A673 (cell line): ENCODE measurements around the gene GTPBP6. TPM values are rescaled to one million over a fixed set of nuclear protein-coding genes. Genes with fewer than 3 reads are reported as not detected.
"Not testable (repeated sequence)": the region's sequence is repeated elsewhere in the genome, so short reads cannot be mapped to it uniquely, and the experiment has no call there.

Source experiments
- BruUV-seq: library from RNA; stranded (reverse); fragments of 400-500 nt; replicated peaks from 2 replicates; lab custom pipeline; 2021; lab: Mats Ljungman, UMichigan
- CTCF ChIA-PET: fragments of 300-600 bp; sonication (Branson Sonifier 250); formaldehyde crosslinking; loops from one replicate; lab custom pipeline; 2022; ENCODE audit warnings: antibody characterized with exemption; lab: Charles Lee
- POLR2A ChIA-PET: fragments of 300-600 bp; sonication (Branson Sonifier 250); formaldehyde crosslinking; loops from one replicate; lab custom pipeline; 2022; ENCODE audit warnings: antibody characterized with exemption; ENCODE audit not compliant: low non-redundant PET; lab: Charles Lee
- DNase-seq: peaks from one replicate; pipeline ENCODE4 v3.0.0-alpha.2; 2015; ENCODE audit warnings: low spot score
- H3K27ac ChIP-seq: fragments of 200-600 bp; sonication (generic); 2 replicates; pipeline ENCODE4 v1.5.1; 2016; ENCODE audit warnings: mixed run types, low read depth, mild to moderate bottlenecking, mixed read lengths, antibody characterized with exemption, low read length; ENCODE audit not compliant: poor library complexity, severe bottlenecking
- H3K27me3 ChIP-seq: fragments of 200-600 bp; sonication (generic); replicated peaks from 2 replicates; pipeline ENCODE4 v1.6.1; 2017; ENCODE audit warnings: mixed run types, low read depth, mild to moderate bottlenecking, mixed read lengths, antibody characterized with exemption, low read length; ENCODE audit not compliant: insufficient read depth, poor library complexity
- H3K36me3 ChIP-seq: fragments of 200-600 bp; sonication (generic); 2 replicates; pipeline ENCODE4 v1.6.1; 2016; ENCODE audit warnings: mixed run types, mild to moderate bottlenecking, mixed read lengths, antibody characterized with exemption, low read length; ENCODE audit not compliant: insufficient read depth, poor library complexity, severe bottlenecking
- H3K4me1 ChIP-seq: fragments of 200-600 bp; sonication (generic); 2 replicates; pipeline ENCODE4 v1.6.1; 2017; ENCODE audit warnings: mixed run types, mild to moderate bottlenecking, mixed read lengths, antibody characterized with exemption, low read length; ENCODE audit not compliant: insufficient read depth, poor library complexity, severe bottlenecking
- H3K4me3 ChIP-seq: fragments of 200-600 bp; sonication (generic); 2 replicates; pipeline ENCODE4 v1.5.1; 2016; ENCODE audit warnings: low read depth, mixed run types, mild to moderate bottlenecking, mixed read lengths, low read length; ENCODE audit not compliant: poor library complexity, severe bottlenecking
- H3K9me3 ChIP-seq: fragments of 200-600 bp; sonication (generic); 2 replicates; pipeline ENCODE4 v1.6.1; 2016; ENCODE audit warnings: mixed run types, low read depth, mild to moderate bottlenecking, mixed read lengths, antibody characterized with exemption, low read length; ENCODE audit not compliant: poor library complexity, severe bottlenecking
- EZH2 ChIP-seq: fragments of 200-600 bp; sonication (generic); IDR thresholded peaks from 2 replicates; pipeline ENCODE4 v1.6.1; 2017; ENCODE audit warnings: borderline replicate concordance, low read depth, mild to moderate bottlenecking, mixed read lengths, antibody characterized with exemption, low read length; ENCODE audit not compliant: poor library complexity, severe bottlenecking
- intact Hi-C: fragments of 100-400 bp; cut with micrococcal nuclease; formaldehyde crosslinking; loops from one replicate; pipeline ENCODE4 v1.10.0; 2022; ENCODE audit not compliant: unreplicated experiment
- total RNA-seq: library from RNA; stranded (reverse); gene quantifications from 2 replicates; pipeline ENCODE4 v1.2.3, GENCODE V29; 2021
- TF ChIP-seq, protein P1 (sequence below): fragments of 300-800, 200-600 bp; sonication (generic); conservative IDR thresholded peaks from 2 replicates; pipeline ENCODE4 v1.5.1; 2017; ENCODE audit warnings: low read depth, mild to moderate bottlenecking, antibody characterized with exemption, low read length, moderate library complexity, mixed read lengths

GTPBP6 gene
- total RNA-seq, 1 experiment from 2014 or later = 85.1 TPM

DNA sequence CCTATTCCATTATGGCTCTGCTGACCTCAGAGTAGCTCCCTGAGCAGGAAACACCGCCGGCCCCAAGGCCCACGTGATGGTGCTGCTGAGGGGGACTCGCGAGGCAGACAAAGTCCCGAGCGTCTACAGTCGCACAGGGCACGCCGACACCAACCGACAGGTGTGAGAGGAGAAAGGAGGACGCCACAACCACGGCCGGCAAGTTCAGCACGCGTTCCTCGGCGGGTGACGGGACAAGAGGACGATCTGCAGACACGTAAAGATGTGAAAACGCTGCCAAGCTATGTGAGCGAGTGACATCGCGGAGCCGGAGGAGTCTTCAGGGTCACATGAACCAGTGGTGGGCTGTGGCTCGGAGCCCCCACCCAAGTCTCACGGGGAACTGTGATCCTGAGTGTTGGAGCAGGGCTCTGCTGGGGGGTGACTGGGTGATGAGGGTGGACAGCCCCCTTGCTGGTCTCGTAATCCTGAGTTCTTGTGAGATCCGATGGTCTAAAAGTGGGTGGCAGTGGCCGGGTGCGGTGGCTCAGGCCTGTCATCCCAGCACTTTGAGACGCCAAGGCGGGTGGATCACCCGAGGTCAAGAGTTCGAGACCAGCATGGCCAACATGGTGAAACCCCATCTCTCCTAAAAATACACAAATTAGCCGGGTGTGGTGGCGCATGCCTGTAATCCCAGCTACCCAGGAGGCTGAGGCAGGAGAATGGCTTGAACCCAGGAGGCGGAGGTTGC lies 34.2 kb upstream of the GTPBP6 start:
- ChIA-PET CTCF (no interaction called here), POLR2A (no interaction called here)
- no peaks in the 10 kb centered on the region for H3K36me3 ChIP-seq
- H3K4me3 ChIP-seq = no peak overlapping the region
- H3K27me3 ChIP-seq = no peaks in the 10 kb centered on the region
- no peaks in the 10 kb centered on the region for H3K9me3 ChIP-seq
- no peak overlapping the region for H3K27ac ChIP-seq
- TF ChIP-seq EZH2 = no peak
- TF ChIP-seq, protein P1, sequence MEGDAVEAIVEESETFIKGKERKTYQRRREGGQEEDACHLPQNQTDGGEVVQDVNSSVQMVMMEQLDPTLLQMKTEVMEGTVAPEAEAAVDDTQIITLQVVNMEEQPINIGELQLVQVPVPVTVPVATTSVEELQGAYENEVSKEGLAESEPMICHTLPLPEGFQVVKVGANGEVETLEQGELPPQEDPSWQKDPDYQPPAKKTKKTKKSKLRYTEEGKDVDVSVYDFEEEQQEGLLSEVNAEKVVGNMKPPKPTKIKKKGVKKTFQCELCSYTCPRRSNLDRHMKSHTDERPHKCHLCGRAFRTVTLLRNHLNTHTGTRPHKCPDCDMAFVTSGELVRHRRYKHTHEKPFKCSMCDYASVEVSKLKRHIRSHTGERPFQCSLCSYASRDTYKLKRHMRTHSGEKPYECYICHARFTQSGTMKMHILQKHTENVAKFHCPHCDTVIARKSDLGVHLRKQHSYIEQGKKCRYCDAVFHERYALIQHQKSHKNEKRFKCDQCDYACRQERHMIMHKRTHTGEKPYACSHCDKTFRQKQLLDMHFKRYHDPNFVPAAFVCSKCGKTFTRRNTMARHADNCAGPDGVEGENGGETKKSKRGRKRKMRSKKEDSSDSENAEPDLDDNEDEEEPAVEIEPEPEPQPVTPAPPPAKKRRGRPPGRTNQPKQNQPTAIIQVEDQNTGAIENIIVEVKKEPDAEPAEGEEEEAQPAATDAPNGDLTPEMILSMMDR = no peak
- intact Hi-C loops = no loop called here
- no peak for DNase-seq
- no peaks in the 10 kb centered on the region for H3K4me1 ChIP-seq
- BruUV-seq = no TSS peak

DNA sequence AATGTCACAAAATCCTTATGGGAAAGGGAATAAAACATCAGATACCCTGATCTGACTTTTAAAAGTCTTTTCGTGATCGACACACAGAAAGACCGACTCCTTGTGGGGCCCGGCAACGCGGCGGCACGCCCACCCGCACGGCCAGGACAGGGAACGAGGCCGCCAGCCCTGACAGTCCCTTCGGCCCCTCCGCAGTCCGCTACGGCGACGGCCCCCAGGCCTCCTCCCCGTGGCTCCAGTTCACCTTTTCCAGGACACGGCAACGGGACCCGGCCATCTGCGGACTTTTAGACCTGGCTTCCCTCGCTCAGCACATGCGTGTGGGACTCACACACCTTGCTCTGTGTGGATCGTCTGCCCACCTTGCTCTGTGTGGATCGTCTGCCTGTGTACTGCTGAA lies 33.6 kb upstream of the GTPBP6 start:
- no peak for DNase-seq
- Histone ChIP-seq H3K4me1 (no peaks in the 10 kb centered on the region), H3K4me3 (no peak overlapping the region), H3K36me3 (no peaks in the 10 kb centered on the region), H3K27me3 (no peaks in the 10 kb centered on the region), H3K9me3 (no peaks in the 10 kb centered on the region), H3K27ac (no peak overlapping the region)
- CTCF ChIA-PET = no interaction called here
- BruUV-seq = no TSS peak
- POLR2A ChIA-PET = no interaction called here
- TF ChIP-seq EZH2 = no peak
- TF ChIP-seq, protein P1 = no peak
- intact Hi-C loops = no loop called here

DNA sequence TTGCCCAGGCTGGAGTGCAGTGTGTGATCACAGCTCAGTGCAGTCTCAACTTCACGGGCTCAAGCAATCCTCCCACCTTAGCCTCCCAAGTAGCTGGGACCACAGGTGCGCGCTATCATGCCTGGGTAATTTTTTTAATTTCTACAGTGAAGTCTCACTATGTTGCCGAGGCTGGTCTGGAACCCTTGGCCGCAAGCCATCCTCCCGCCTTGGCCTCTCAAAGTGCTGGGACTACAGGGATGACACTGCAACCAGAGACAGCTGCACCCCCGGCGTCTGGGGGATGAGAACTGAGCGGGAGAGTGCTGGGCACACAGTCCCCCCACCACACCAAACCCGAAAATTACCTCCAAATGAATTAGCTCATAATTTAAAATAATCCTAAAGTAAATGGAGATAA lies 33.1 kb upstream of the GTPBP6 start:
- CTCF ChIA-PET = no interaction called here
- Histone ChIP-seq H3K4me3 (no peak overlapping the region), H3K9me3 (no peaks in the 10 kb centered on the region), H3K27me3 (no peaks in the 10 kb centered on the region), H3K36me3 (no peaks in the 10 kb centered on the region), H3K27ac (no peak overlapping the region), H3K4me1 (no peaks in the 10 kb centered on the region)
- TF ChIP-seq, protein P1 = no peak
- no peak for TF ChIP-seq EZH2
- intact Hi-C loops = no loop called here
- no peak for DNase-seq
- BruUV-seq = no TSS peak
- POLR2A ChIA-PET = no interaction called here

DNA sequence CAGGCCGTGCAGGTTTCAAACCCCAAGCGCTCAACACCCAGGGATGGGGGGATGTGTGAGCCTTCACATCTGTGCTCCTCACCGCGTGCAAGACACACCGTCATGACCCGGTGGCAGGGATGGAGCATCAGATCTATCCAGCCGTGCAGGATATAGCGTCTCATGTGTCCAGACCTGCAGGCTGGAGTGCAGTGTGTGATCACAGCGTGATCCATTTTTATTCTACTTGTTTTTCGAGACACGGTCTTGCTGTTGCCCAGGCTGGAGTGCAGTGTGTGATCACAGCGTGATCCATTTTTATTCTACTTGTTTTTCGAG lies 32.7 kb upstream of the GTPBP6 start:
- CTCF ChIA-PET, H3K36me3 ChIP-seq, H3K4me1 ChIP-seq, intact Hi-C loops, H3K9me3 ChIP-seq, H3K27ac ChIP-seq, DNase-seq, H3K27me3 ChIP-seq, H3K4me3 ChIP-seq, POLR2A ChIA-PET, BruUV-seq: not testable (repeated sequence)
